HepG2 (cell line): ENCODE measurements around the gene TAAR9. TPM values are rescaled to one million over a fixed set of nuclear protein-coding genes. Genes with fewer than 3 reads are reported as not detected.

Experiments
- DNMT1 ChIP-seq: sonication (generic); formaldehyde crosslinking; IDR thresholded peaks from 2 replicates; pipeline ENCODE4 v1.5.1; 2020; ENCODE audit warnings: mild to moderate bottlenecking, missing genetic modification reagents
- FOXK1 ChIP-seq: sonication (generic); formaldehyde crosslinking; IDR thresholded peaks from 2 replicates; pipeline ENCODE4 v1.4.0; 2020; ENCODE audit warnings: low read depth, missing genetic modification reagents, borderline replicate concordance
- FOXP4 ChIP-seq: sonication (generic); formaldehyde crosslinking; IDR thresholded peaks from 2 replicates; pipeline ENCODE4 v1.4.0; 2020; ENCODE audit warnings: missing genetic modification reagents
- GABPB1 ChIP-seq: IDR thresholded peaks from 2 replicates; pipeline ENCODE4 v1.6.1; 2016; ENCODE audit warnings: mild to moderate bottlenecking, missing genetic modification reagents, moderate library complexity, missing compliant biosample characterization
- GPBP1L1 ChIP-seq: sonication (generic); formaldehyde crosslinking; IDR thresholded peaks from 2 replicates; pipeline ENCODE4 v1.5.0; 2020; ENCODE audit warnings: mild to moderate bottlenecking, missing genetic modification reagents
- IKZF4 ChIP-seq: sonication (generic); formaldehyde crosslinking; IDR thresholded peaks from 2 replicates; pipeline ENCODE4 v1.5.1; 2020; ENCODE audit warnings: borderline replicate concordance, mild to moderate bottlenecking, low read depth, missing genetic modification reagents; ENCODE audit errors: not compliant biosample characterization
- MAF1 ChIP-seq: sonication (generic); formaldehyde crosslinking; IDR thresholded peaks from 2 replicates; pipeline ENCODE4 v1.5.0; 2020; ENCODE audit warnings: missing genetic modification reagents, borderline replicate concordance
- MATR3 ChIP-seq: sonication (generic); formaldehyde crosslinking; IDR thresholded peaks from 2 replicates; pipeline ENCODE4 v1.4.0; 2020; ENCODE audit warnings: missing genetic modification reagents
- NFIC ChIP-seq: IDR thresholded peaks from 2 replicates; pipeline ENCODE4 v1.6.1; 2012; ENCODE audit warnings: mild to moderate bottlenecking, low read length, inconsistent platforms
- NFYB ChIP-seq: sonication (generic); formaldehyde crosslinking; IDR thresholded peaks from 2 replicates; pipeline ENCODE4 v1.4.0; 2020; ENCODE audit warnings: missing genetic modification reagents
- PTBP1 ChIP-seq: fragments of 200-400 bp; formaldehyde crosslinking; IDR thresholded peaks from 2 replicates; pipeline ENCODE4 v1.6.1; 2018; ENCODE audit warnings: low read length, low read depth; ENCODE audit not compliant: poor library complexity, severe bottlenecking
- RFX1 ChIP-seq: fragments of 450-650 bp; IDR thresholded peaks from 2 replicates; pipeline ENCODE4 v1.6.1; 2017
- RXRB ChIP-seq: IDR thresholded peaks from 2 replicates; pipeline ENCODE4 v1.6.1; 2016; ENCODE audit warnings: borderline replicate concordance, missing genetic modification reagents, missing compliant biosample characterization
- SALL2 ChIP-seq: sonication (generic); formaldehyde crosslinking; IDR thresholded peaks from 2 replicates; pipeline ENCODE4 v1.8.1; 2023; ENCODE audit warnings: mild to moderate bottlenecking, missing genetic modification reagents, inconsistent platforms
- SP5 ChIP-seq: IDR thresholded peaks from 2 replicates; pipeline ENCODE4 v1.6.1; 2016; ENCODE audit warnings: low read depth, borderline replicate concordance
- TMF1 ChIP-seq: sonication (generic); formaldehyde crosslinking; IDR thresholded peaks from 2 replicates; pipeline ENCODE4 v1.8.1; 2022; ENCODE audit warnings: low read depth, missing genetic modification reagents
- YY1 ChIP-seq: IDR thresholded peaks from 2 replicates; pipeline ENCODE4 v1.6.1; 2011; ENCODE audit warnings: low read length, low read depth, moderate library complexity, mild to moderate bottlenecking; ENCODE audit not compliant: insufficient read depth, insufficient replicate concordance
- ZBTB38 ChIP-seq: sonication (generic); formaldehyde crosslinking; IDR thresholded peaks from 2 replicates; pipeline ENCODE4 v1.5.1; 2020; ENCODE audit warnings: mild to moderate bottlenecking, missing genetic modification reagents
- ZBTB43 ChIP-seq: sonication (generic); formaldehyde crosslinking; conservative IDR thresholded peaks from 2 replicates; pipeline ENCODE4 v1.4.0; 2020; ENCODE audit warnings: missing genetic modification reagents
- ZKSCAN8 ChIP-seq: IDR thresholded peaks from 2 replicates; pipeline ENCODE4 v1.6.1; 2016; ENCODE audit warnings: borderline replicate concordance, missing genetic modification reagents, missing compliant biosample characterization
- ZNF230 ChIP-seq: sonication (generic); formaldehyde crosslinking; IDR thresholded peaks from 2 replicates; pipeline ENCODE4 v1.4.0; 2020; ENCODE audit warnings: mild to moderate bottlenecking, missing genetic modification reagents
- ZNF292 ChIP-seq: sonication (generic); formaldehyde crosslinking; IDR thresholded peaks from 2 replicates; pipeline ENCODE4 v1.8.1; 2022; ENCODE audit warnings: mild to moderate bottlenecking, low read depth, missing genetic modification reagents, borderline replicate concordance
- polyA plus RNA-seq, 8 experiments: library from polyadenylated mRNA; depleted of rRNA in 3 of 8; stranded (reverse) in 7 of 8; unstranded in 1 of 8; fragments of >200 nt; fragmentation: Illumina TruSeq in 4 of 8; extraction: Trizol in 4 of 8; gene quantifications; 2 replicates each; pipeline versions ENCODE4 v1.2.1 to v1.2.3, GENCODE V29; 2011 to 2016; ENCODE audit warnings: low read depth in 4 of 8, missing spikeins in 1 of 8, mixed read lengths in 1 of 8; ENCODE audit not compliant: insufficient read depth in 1 of 8
- total RNA-seq, 5 experiments: library from RNA; depleted of rRNA; stranded (reverse); fragments of >200 nt; fragmentation: Illumina TruSeq; extraction: Trizol; gene quantifications; 2 replicates each; pipeline ENCODE4 v1.2.3, GENCODE V29; 2016; ENCODE audit warnings: low read depth in 1 of 5

Gene TAAR9
- total and polyA plus RNA-seq, 2 of the 13 experiments (the other 11 are each of a cell fraction or from before 2014, with no cell fraction given): 0.07 TPM; not detected in 1

- TF ChIP-seq SP5 (CRISPR knock-in tag): peak; percentile 62
- no peak for TF ChIP-seq RFX1
- TF ChIP-seq GABPB1 (CRISPR knock-in tag): peak; percentile 88
- peak; percentile 97 for TF ChIP-seq SALL2 (CRISPR knock-in tag)
- no peak; the same call in 1 of the 2 replicates for TF ChIP-seq ZNF292 (CRISPR knock-in tag)
- no peak for TF ChIP-seq PTBP1
- 0 out of 2 replicates have a peak, but pooled peaks have one; percentile 4 for TF ChIP-seq RXRB (CRISPR knock-in tag)
- TF ChIP-seq ZBTB43 (CRISPR knock-in tag): peak; percentile 61; the same call in 1 of the 2 replicates
- TF ChIP-seq MATR3 (CRISPR knock-in tag): no peak
- TF ChIP-seq YY1: peak; percentile 58
- TF ChIP-seq FOXK1 (CRISPR knock-in tag): peak; percentile 65; the same call in 1 of the 2 replicates
- no peak for TF ChIP-seq DNMT1
- TF ChIP-seq NFIC: no peak
- no peak for TF ChIP-seq GPBP1L1 (CRISPR knock-in tag)
- peak; percentile 80; the same call in 1 of the 2 replicates for TF ChIP-seq ZBTB38 (CRISPR knock-in tag)
- peak; percentile 38 for TF ChIP-seq FOXP4 (CRISPR knock-in tag)
- TF ChIP-seq ZNF230: peak; percentile 36; the same call in 1 of the 2 replicates
- peak; percentile 66; the same call in 1 of the 2 replicates for TF ChIP-seq TMF1 (CRISPR knock-in tag)
- no peak for TF ChIP-seq IKZF4 (CRISPR knock-in tag)
- TF ChIP-seq NFYB: peak; percentile 94
- TF ChIP-seq ZKSCAN8 (CRISPR knock-in tag): peak; percentile 52; the same call in 1 of the 2 replicates
- TF ChIP-seq MAF1: no peak; the same call in 1 of the 2 replicates
Observed at GRCh38 chr6:132512638-132513632, 25.1 kb upstream of the TAAR9 start, which contains the start of gene STX7 (continued).
